Caco-2 (cell line): ENCODE measurements around the gene FBXL7. TPM values are rescaled to one million over a fixed set of nuclear protein-coding genes. Genes with fewer than 3 reads are reported as not detected.

Source experiments
- BruUV-seq: library from RNA; stranded (reverse); fragments of 400-500 nt; replicated peaks from 2 replicates; lab custom pipeline; 2021; lab: Mats Ljungman, UMichigan
- CTCF ChIA-PET: fragments of 300-600 bp; sonication (Branson Sonifier 250); formaldehyde crosslinking; loops from one replicate; lab custom pipeline; 2022; ENCODE audit warnings: antibody characterized with exemption; lab: Charles Lee
- POLR2A ChIA-PET: fragments of 300-600 bp; sonication (Branson Sonifier 250); formaldehyde crosslinking; loops from one replicate; lab custom pipeline; 2022; ENCODE audit warnings: antibody characterized with exemption; lab: Charles Lee
- DNase-seq, 2 experiments: peaks; one replicate each; pipeline versions ENCODE4 v3.0.0 to v3.0.0-alpha.2; 2020 to 2022
- H3K27me3 ChIP-seq: replicated peaks from 2 replicates; pipeline ENCODE4 v1.6.0; 2011; ENCODE audit warnings: low read length; ENCODE audit not compliant: control insufficient read depth, insufficient read depth
- H3K36me3 ChIP-seq: 2 replicates; pipeline ENCODE4 v1.5.1; 2011; ENCODE audit warnings: low read length; ENCODE audit not compliant: control insufficient read depth, insufficient read depth
- H3K4me1 ChIP-seq: fragments of 250-450 bp; sonication (Bioruptor Pico); 2 replicates; pipeline ENCODE4 v1.5.1; 2020; ENCODE audit warnings: mild to moderate bottlenecking
- H3K4me3 ChIP-seq: 2 replicates; pipeline ENCODE4 v1.5.1; 2011; ENCODE audit warnings: low read depth, mild to moderate bottlenecking, control low read depth, low read length
- H3K9me3 ChIP-seq: fragments of 250-450 bp; sonication (Bioruptor Pico); 2 replicates; pipeline ENCODE4 v1.5.1; 2020; ENCODE audit warnings: mild to moderate bottlenecking, moderate library complexity
- H3K27ac Mint-ChIP-seq: one replicate; pipeline ENCODE4 v1.8.0; 2022; ENCODE audit warnings: mixed read lengths; ENCODE audit not compliant: unreplicated experiment
- H3K27me3 Mint-ChIP-seq: one replicate; pipeline ENCODE4 v1.8.0; 2022; ENCODE audit warnings: mixed read lengths; ENCODE audit not compliant: insufficient read depth, unreplicated experiment
- H3K36me3 Mint-ChIP-seq: one replicate; pipeline ENCODE4 v1.8.0; 2022; ENCODE audit warnings: mild to moderate bottlenecking, mixed read lengths; ENCODE audit not compliant: insufficient read depth, unreplicated experiment
- H3K4me1 Mint-ChIP-seq: one replicate; pipeline ENCODE4 v1.8.0; 2022; ENCODE audit warnings: low read depth, mixed read lengths; ENCODE audit not compliant: unreplicated experiment
- H3K4me3 Mint-ChIP-seq: one replicate; pipeline ENCODE4 v1.8.0; 2022; ENCODE audit warnings: mild to moderate bottlenecking, moderate library complexity, mixed read lengths; ENCODE audit not compliant: unreplicated experiment
- H3K9me3 Mint-ChIP-seq: one replicate; pipeline ENCODE4 v1.8.0; 2022; ENCODE audit warnings: mixed read lengths; ENCODE audit not compliant: unreplicated experiment
- intact Hi-C: fragments of 100-400 bp; cut with micrococcal nuclease; formaldehyde crosslinking; loops from one replicate; pipeline ENCODE4 v1.10.0; 2022; ENCODE audit not compliant: unreplicated experiment
- total RNA-seq: library from RNA; stranded (reverse); gene quantifications from 2 replicates; pipeline ENCODE4 v1.2.3, GENCODE V29; 2022
- TF ChIP-seq, protein P1 (sequence below), 2 experiments: fragments of 200-600 bp in 1 of 2; IDR thresholded peaks; 1 replicate in 1 of 2; 2 replicates in 1 of 2; pipeline versions ENCODE4 v1.5.1 to v1.8.0; 2011 to 2022; ENCODE audit warnings: antibody characterized with exemption in 1 of 2, control low read depth in 1 of 2, inconsistent platforms in 1 of 2, low read depth in 1 of 2, low read length in 1 of 2, mild to moderate bottlenecking in 1 of 2, moderate library complexity in 1 of 2; ENCODE audit not compliant: insufficient read depth in 1 of 2, severe bottlenecking in 1 of 2, unreplicated experiment in 1 of 2

The FBXL7 gene
- total RNA-seq, 1 experiment from 2014 or later: not detected

DNA sequence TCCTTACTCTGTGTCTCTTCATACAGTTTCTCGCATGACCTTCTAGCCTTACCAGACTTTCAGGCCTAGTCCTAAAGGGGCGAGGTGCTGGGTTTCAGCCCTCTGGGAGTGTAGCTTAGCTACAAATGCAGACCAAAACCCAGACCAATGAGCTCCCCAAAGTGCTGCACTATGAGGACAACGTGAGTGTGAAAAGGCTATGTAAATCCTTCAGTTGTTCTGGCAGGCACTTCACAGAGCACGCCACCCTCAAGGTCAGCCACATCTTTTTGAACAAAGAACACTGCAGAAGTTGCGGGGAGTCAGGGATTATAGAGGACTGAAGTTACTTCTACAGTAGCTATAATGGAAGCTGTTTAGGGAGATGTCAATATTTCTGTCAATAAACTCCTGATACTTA lies 377.9 kb downstream of the FBXL7 start:
- intact Hi-C loops: no loop called here
- TF ChIP-seq, protein P1, sequence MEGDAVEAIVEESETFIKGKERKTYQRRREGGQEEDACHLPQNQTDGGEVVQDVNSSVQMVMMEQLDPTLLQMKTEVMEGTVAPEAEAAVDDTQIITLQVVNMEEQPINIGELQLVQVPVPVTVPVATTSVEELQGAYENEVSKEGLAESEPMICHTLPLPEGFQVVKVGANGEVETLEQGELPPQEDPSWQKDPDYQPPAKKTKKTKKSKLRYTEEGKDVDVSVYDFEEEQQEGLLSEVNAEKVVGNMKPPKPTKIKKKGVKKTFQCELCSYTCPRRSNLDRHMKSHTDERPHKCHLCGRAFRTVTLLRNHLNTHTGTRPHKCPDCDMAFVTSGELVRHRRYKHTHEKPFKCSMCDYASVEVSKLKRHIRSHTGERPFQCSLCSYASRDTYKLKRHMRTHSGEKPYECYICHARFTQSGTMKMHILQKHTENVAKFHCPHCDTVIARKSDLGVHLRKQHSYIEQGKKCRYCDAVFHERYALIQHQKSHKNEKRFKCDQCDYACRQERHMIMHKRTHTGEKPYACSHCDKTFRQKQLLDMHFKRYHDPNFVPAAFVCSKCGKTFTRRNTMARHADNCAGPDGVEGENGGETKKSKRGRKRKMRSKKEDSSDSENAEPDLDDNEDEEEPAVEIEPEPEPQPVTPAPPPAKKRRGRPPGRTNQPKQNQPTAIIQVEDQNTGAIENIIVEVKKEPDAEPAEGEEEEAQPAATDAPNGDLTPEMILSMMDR (IDR thresholded peaks at IDR 0.05; ENCODE audit: insufficient read depth in 1 of 2, low read depth in 1 of 2, low read length in 1 of 2, severe bottlenecking in 1 of 2, unreplicated experiment in 1 of 2): no peak
- POLR2A ChIA-PET: no interaction called here
- CTCF ChIA-PET: no interaction called here
- Histone ChIP-seq H3K4me1 (no peaks in the 10 kb centered on the region), H3K9me3 (no peaks in the 10 kb centered on the region), H3K36me3 (no peaks in the 10 kb centered on the region), H3K4me3 (no peak overlapping the region), H3K27me3 (no peaks in the 10 kb centered on the region)
- no peaks in the 10 kb centered on the region for H3K4me1 Mint-ChIP-seq
- H3K36me3 Mint-ChIP-seq: no peaks in the 10 kb centered on the region
- H3K27ac Mint-ChIP-seq: no peak overlapping the region
- peaks cover 7% of the 10 kb centered on the region for H3K9me3 Mint-ChIP-seq
- no peak for DNase-seq
- no peak overlapping the region for H3K4me3 Mint-ChIP-seq
- H3K27me3 Mint-ChIP-seq: no peaks in the 10 kb centered on the region
- no TSS peak for BruUV-seq

- POLR2A ChIA-PET: no interaction called here
- H3K4me1 Mint-ChIP-seq: no peaks in the 10 kb centered on the region
- Histone ChIP-seq H3K9me3 (no peaks in the 10 kb centered on the region), H3K36me3 (no peaks in the 10 kb centered on the region), H3K27me3 (no peaks in the 10 kb centered on the region), H3K4me1 (no peaks in the 10 kb centered on the region), H3K4me3 (no peak overlapping the region)
- no peaks in the 10 kb centered on the region for H3K9me3 Mint-ChIP-seq
- H3K4me3 Mint-ChIP-seq: no peak overlapping the region
- no peaks in the 10 kb centered on the region for H3K36me3 Mint-ChIP-seq
- no TSS peak for BruUV-seq
- intact Hi-C loops: no loop called here
- H3K27ac Mint-ChIP-seq: no peak overlapping the region
- CTCF ChIA-PET: no interaction called here
- DNase-seq: no peak
- H3K27me3 Mint-ChIP-seq: no peaks in the 10 kb centered on the region
- TF ChIP-seq, protein P1 (IDR thresholded peaks at IDR 0.05; ENCODE audit: insufficient read depth in 1 of 2, low read depth in 1 of 2, low read length in 1 of 2, severe bottlenecking in 1 of 2, unreplicated experiment in 1 of 2): no peak
Measured at GRCh38 chr5:15880201-15880600, 380.2 kb downstream of the FBXL7 start.

- Mint-ChIP-seq H3K27ac (no peak overlapping the region), H3K36me3 (no peaks in the 10 kb centered on the region), H3K9me3 (no peaks in the 10 kb centered on the region), H3K4me1 (no peaks in the 10 kb centered on the region), H3K4me3 (no peak overlapping the region), H3K27me3 (no peaks in the 10 kb centered on the region)
- H3K36me3 ChIP-seq: no peaks in the 10 kb centered on the region
- BruUV-seq: no TSS peak
- POLR2A ChIA-PET: no interaction called here
- no peaks in the 10 kb centered on the region for H3K4me1 ChIP-seq
- CTCF ChIA-PET: no interaction called here
- no peaks in the 10 kb centered on the region for H3K9me3 ChIP-seq
- no peaks in the 10 kb centered on the region for H3K27me3 ChIP-seq
- H3K4me3 ChIP-seq: no peak overlapping the region
- TF ChIP-seq, protein P1 (IDR thresholded peaks at IDR 0.05; ENCODE audit: insufficient read depth in 1 of 2, low read depth in 1 of 2, low read length in 1 of 2, severe bottlenecking in 1 of 2, unreplicated experiment in 1 of 2): no peak
- no peak for DNase-seq
- intact Hi-C loops: no loop called here
Measured at GRCh38 chr5:15885156-15885555, 385.2 kb downstream of the FBXL7 start.
